A549 (cell line): ENCODE results near the gene FAM234B. TPM values are rescaled to one million over a fixed set of nuclear protein-coding genes. Genes with fewer than 3 reads are reported as not detected.

Experiments
- ATAC-seq, 2 experiments: fragments of 200-7000 bp in 1 of 2; fragments of >200 bp in 1 of 2; cut with Nextera tagmentation in 1 of 2; cut with Tn5 transposase in 1 of 2; 3 replicates each; pipeline versions ENCODE4 v1.8.0 to v1.9.1; 2018 to 2020; ENCODE audit warnings: mild to moderate bottlenecking in 1 of 2, moderate library complexity in 1 of 2
- CTCF ChIA-PET: fragments of 300-600 bp; sonication (Branson Sonifier 250); formaldehyde crosslinking; extraction: SDS; loops from one replicate; lab custom pipeline; 2021; ENCODE audit warnings: antibody characterized with exemption, inconsistent platforms; lab: Yijun Ruan, JAX
- POLR2A ChIA-PET: fragments of 350-600 bp; formaldehyde crosslinking; extraction: SDS; loops from one replicate; lab custom pipeline; 2021; ENCODE audit warnings: antibody characterized with exemption, inconsistent platforms; lab: Yijun Ruan, JAX
- DNase-seq, 2 experiments: peaks; one replicate each; pipeline versions ENCODE4 v3.0.0 to v3.0.0-alpha.2; 2011 to 2016; ENCODE audit warnings: low read depth in 1 of 2, low spot score in 1 of 2
- FAIRE-seq: peaks from 2 replicates; lab custom pipeline; 2011; peaks lifted over from hg19 to GRCh38; lab: Jason Lieb, UNC
- H3K27ac ChIP-seq, 2 experiments: fragments of >200 bp; sonication (Bioruptor Twin); formaldehyde crosslinking; 3 replicates each; pipeline ENCODE4 v1.5.1; 2016 to 2017
- H3K4me1 ChIP-seq: fragments of >200 bp; sonication (Bioruptor Twin); formaldehyde crosslinking; 3 replicates; pipeline ENCODE4 v1.6.1; 2016
- H3K4me2 ChIP-seq: fragments of >200 bp; sonication (Bioruptor Twin); formaldehyde crosslinking; 3 replicates; pipeline ENCODE4 v1.6.1; 2016
- H3K4me3 ChIP-seq: fragments of >200 bp; sonication (Bioruptor Twin); formaldehyde crosslinking; 3 replicates; pipeline ENCODE4 v1.5.1; 2016
- H3K9me3 ChIP-seq: fragments of >200 bp; sonication (Bioruptor Twin); formaldehyde crosslinking; 3 replicates; pipeline ENCODE4 v1.6.1; 2016
- CHD4 ChIP-seq: fragments of 200-600 bp; sonication (generic); IDR thresholded peaks from 2 replicates; pipeline ENCODE4 v1.6.1; 2016; ENCODE audit warnings: antibody characterized with exemption, mild to moderate bottlenecking, borderline replicate concordance
- E2F6 ChIP-seq: IDR thresholded peaks from 2 replicates; pipeline ENCODE4 v1.6.1; 2012; ENCODE audit warnings: low read depth, borderline replicate concordance
- EHF ChIP-seq: fragments of 250-450 bp; sonication (Bioruptor Pico); IDR thresholded peaks from 2 replicates; pipeline ENCODE4 v1.5.0; 2020; ENCODE audit warnings: mild to moderate bottlenecking
- FOSL2 ChIP-seq, 2 experiments: fragments of 450-650 bp in 1 of 2; fragments of >200 bp in 1 of 2; sonication (Bioruptor Twin) in 1 of 2; formaldehyde crosslinking; IDR thresholded peaks; 2 replicates each; pipeline versions ENCODE4 v1.5.0 to v1.6.1; 2016 to 2020; ENCODE audit warnings: mild to moderate bottlenecking in 1 of 2, moderate library complexity in 1 of 2
- FOXS1 ChIP-seq: fragments of 250-450 bp; sonication (Bioruptor Pico); IDR thresholded peaks from 2 replicates; pipeline ENCODE4 v1.5.0; 2020; ENCODE audit warnings: mild to moderate bottlenecking, moderate library complexity
- HEYL ChIP-seq: fragments of 250-450 bp; sonication (Bioruptor Pico); IDR thresholded peaks from 2 replicates; pipeline ENCODE4 v1.8.0; 2021; ENCODE audit warnings: mild to moderate bottlenecking, moderate library complexity
- HMGXB4 ChIP-seq: fragments of 250-450 bp; sonication (Bioruptor Pico); IDR thresholded peaks from 2 replicates; pipeline ENCODE4 v1.5.0; 2021; ENCODE audit warnings: mild to moderate bottlenecking, moderate library complexity, borderline replicate concordance
- HOXB5 ChIP-seq: fragments of 250-450 bp; sonication (Bioruptor Pico); IDR thresholded peaks from 2 replicates; pipeline ENCODE4 v1.5.0; 2020; ENCODE audit warnings: mild to moderate bottlenecking, moderate library complexity
- JUN ChIP-seq, 2 experiments: fragments of >200 bp; sonication (Bioruptor Twin); formaldehyde crosslinking; IDR thresholded peaks; 2 replicates in 1 of 2; 3 replicates in 1 of 2; pipeline ENCODE4 v1.6.1; 2016 to 2017
- MAFK ChIP-seq: fragments of 450-650 bp; IDR thresholded peaks from 2 replicates; pipeline ENCODE4 v1.6.1; 2014; ENCODE audit not compliant: partially characterized antibody
- MAZ ChIP-seq: fragments of 150-350 bp; IDR thresholded peaks from 2 replicates; pipeline ENCODE4 v1.6.1; 2014; ENCODE audit warnings: antibody characterized with exemption, low read depth, low read length, borderline replicate concordance
- MYC ChIP-seq: IDR thresholded peaks from 2 replicates; pipeline ENCODE4 v1.6.1; 2012; ENCODE audit warnings: mild to moderate bottlenecking, inconsistent platforms, low read length, improper control_type of control experiment, borderline replicate concordance
- NFE2L2 ChIP-seq: fragments of 150-350 bp; conservative IDR thresholded peaks from 2 replicates; pipeline ENCODE4 v1.6.1; 2014; ENCODE audit warnings: low read length
- NPAS2 ChIP-seq: fragments of 250-450 bp; sonication (Bioruptor Pico); IDR thresholded peaks from 2 replicates; pipeline ENCODE4 v1.8.0; 2022; ENCODE audit warnings: mild to moderate bottlenecking, moderate library complexity, borderline replicate concordance
- PHF8 ChIP-seq: fragments of 200-600 bp; sonication (generic); IDR thresholded peaks from 2 replicates; pipeline ENCODE4 v1.6.1; 2016; ENCODE audit warnings: low read depth, mild to moderate bottlenecking, antibody characterized with exemption, moderate library complexity, borderline replicate concordance
- POLR2A ChIP-seq: IDR thresholded peaks from 2 replicates; pipeline ENCODE4 v1.6.1; 2012; ENCODE audit warnings: mild to moderate bottlenecking, low read length
- RARB ChIP-seq: fragments of 250-450 bp; sonication (Bioruptor Pico); IDR thresholded peaks from 2 replicates; pipeline ENCODE4 v1.8.0; 2021; ENCODE audit warnings: mild to moderate bottlenecking, moderate library complexity
- RCOR1 ChIP-seq: fragments of 150-350 bp; IDR thresholded peaks from 2 replicates; pipeline ENCODE4 v1.6.1; 2014; ENCODE audit warnings: antibody characterized with exemption, low read length, low read depth
- RFX5 ChIP-seq: fragments of 450-650 bp; IDR thresholded peaks from 2 replicates; pipeline ENCODE4 v1.7.1; 2014; ENCODE audit warnings: antibody characterized with exemption, mild to moderate bottlenecking, moderate library complexity
- SREBF2 ChIP-seq: fragments of 450-650 bp; IDR thresholded peaks from 2 replicates; pipeline ENCODE4 v1.6.1; 2014; ENCODE audit warnings: mild to moderate bottlenecking, moderate library complexity
- USF2 ChIP-seq: fragments of 450-650 bp; IDR thresholded peaks from 2 replicates; pipeline ENCODE4 v1.6.1; 2014; ENCODE audit warnings: antibody characterized with exemption
- WGBS: methylation state at CpG from one replicate; pipeline ENCODE4 v1.1.6; 2017; ENCODE audit errors: missing lambda C conversion rate; 5-methylcytosine and 5-hydroxymethylcytosine counted together
- polyA plus RNA-seq, 4 experiments: library from polyadenylated mRNA; depleted of rRNA in 3 of 4; stranded (reverse); fragments of >200 nt; fragmentation: RNase III in 1 of 4; extraction: RNeasy Plus Mini Kit Qiagen cat#74134 plus additional on column Dnase treatment in 1 of 4; gene quantifications; 2 replicates in 3 of 4; 3 replicates in 1 of 4; pipeline ENCODE4 v1.2.3, GENCODE V29; 2011 to 2017
- TF ChIP-seq, protein P1 (sequence below): fragments of >200 bp; sonication (Bioruptor Twin); formaldehyde crosslinking; IDR thresholded peaks from 3 replicates; pipeline ENCODE4 v1.6.1; 2016
- TF ChIP-seq, protein P2 (sequence below): IDR thresholded peaks from 2 replicates; pipeline ENCODE4 v1.6.1; 2012
- TF ChIP-seq, protein P3 (sequence below): fragments of >200 bp; sonication (Bioruptor Twin); formaldehyde crosslinking; IDR thresholded peaks from 3 replicates; pipeline ENCODE4 v1.5.1; 2016

FAM234B gene
- polyA plus RNA-seq, 2 of the 4 experiments (the other 2 are of a cell fraction) = 2.6 to 7.5 TPM

DNA sequence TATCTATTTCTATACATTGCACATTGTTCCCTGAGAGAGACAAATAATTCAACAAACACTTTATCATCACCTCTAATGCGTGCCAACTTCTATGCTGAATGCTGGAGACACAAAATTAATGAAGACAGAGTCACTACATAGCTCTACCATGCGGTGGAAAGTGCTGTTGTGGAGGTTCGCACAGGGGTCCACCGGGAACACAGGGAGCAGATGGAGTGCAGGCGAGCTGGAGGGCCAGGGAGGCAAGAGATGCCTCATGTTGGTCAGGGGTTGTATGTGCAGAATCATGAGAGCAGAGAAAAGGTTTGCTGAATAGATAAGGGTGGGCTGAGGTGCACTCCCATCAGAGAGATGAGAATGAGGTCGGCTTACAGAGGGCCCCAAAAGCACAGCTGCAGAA lies 25.2 kb downstream of the FAM234B start:
- H3K9me3 ChIP-seq = no peaks in the 10 kb centered on the region
- no peak overlapping the region for H3K4me2 ChIP-seq
- CTCF ChIA-PET = interaction anchor here (0.9 to 2.0 kb wide), 2 partner anchors 10 to 142 kb away, joined by 3 to 9 read pairs; no protein-coding TSS in a partner anchor
- H3K4me3 ChIP-seq = no peak overlapping the region
- 81% methylated on average over 6 of the region's 6 CpGs for WGBS
- POLR2A ChIA-PET = no interaction called here
- FAIRE-seq (no peak), ATAC-seq (no peak), DNase-seq (no peak)
- TF ChIP-seq RARB (CRISPR knock-in tag) (no peak), SREBF2 (no peak), CHD4 (no peak), EHF (CRISPR knock-in tag) (no peak), PHF8 (no peak), HMGXB4 (CRISPR knock-in tag) (no peak), JUN (IDR thresholded peaks at IDR 0.05) (no peak), HEYL (CRISPR knock-in tag) (no peak), FOXS1 (CRISPR knock-in tag) (no peak), NPAS2 (no peak), HOXB5 (CRISPR knock-in tag) (no peak)
- no peak overlapping the region for H3K27ac ChIP-seq
- H3K4me1 ChIP-seq = no peaks in the 10 kb centered on the region

- TF ChIP-seq FOSL2 (IDR thresholded peaks at IDR 0.05) (no peak), FOSL2 (CRISPR knock-in tag; IDR thresholded peaks at IDR 0.05) (no peak), MAFK (peak; percentile 66), MYC (no peak)
- no peaks in the 10 kb centered on the region for H3K4me1 ChIP-seq
- peak overlapping the region in 1 of 2 experiments; percentile 14; a peak in 1 of 6 replicates for H3K27ac ChIP-seq
- no peak overlapping the region for H3K4me3 ChIP-seq
- no peak for FAIRE-seq
- 82% methylated on average over 10 of the region's 10 CpGs for WGBS
- ChIA-PET CTCF (no interaction called here), POLR2A (no interaction called here)
- DNase-seq = no peak
- no peak overlapping the region for H3K4me2 ChIP-seq
- ATAC-seq = no peak
- no peaks in the 10 kb centered on the region for H3K9me3 ChIP-seq
Observed at GRCh38 chr12:13071305-13072280, 27.4 kb downstream of the FAM234B start.

DNA sequence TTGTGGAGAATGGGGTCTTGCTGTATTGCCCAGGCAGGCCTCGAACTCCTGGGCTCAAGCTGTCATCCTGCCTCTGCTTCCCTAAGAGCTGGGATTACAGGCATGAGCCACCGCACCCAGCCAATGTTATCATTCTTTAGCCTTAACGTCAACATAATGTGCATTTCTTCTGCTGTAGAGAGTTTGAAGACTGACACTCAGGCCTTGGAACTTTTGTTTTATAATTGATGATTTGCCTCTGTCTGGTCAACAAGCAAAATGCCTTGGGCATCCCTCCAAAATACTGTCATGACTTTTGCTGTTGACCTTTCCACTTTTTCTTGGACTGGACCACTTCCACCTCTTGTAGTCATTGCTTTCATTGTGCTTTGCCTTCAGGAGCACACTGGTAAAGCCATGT lies 29.0 kb downstream of the FAM234B start:
- no peak overlapping the region for H3K27ac ChIP-seq
- H3K9me3 ChIP-seq = no peaks in the 10 kb centered on the region
- 69% methylated on average over 3 of the region's 3 CpGs for WGBS
- no peak for ATAC-seq
- POLR2A ChIA-PET = no interaction called here
- no peak overlapping the region for H3K4me3 ChIP-seq
- CTCF ChIA-PET = interaction anchor here (0.6 to 1.0 kb wide), 4 partner anchors 17 to 1478 kb away, joined by 3 read pairs; no protein-coding TSS in a partner anchor
- TF ChIP-seq, protein P1, sequence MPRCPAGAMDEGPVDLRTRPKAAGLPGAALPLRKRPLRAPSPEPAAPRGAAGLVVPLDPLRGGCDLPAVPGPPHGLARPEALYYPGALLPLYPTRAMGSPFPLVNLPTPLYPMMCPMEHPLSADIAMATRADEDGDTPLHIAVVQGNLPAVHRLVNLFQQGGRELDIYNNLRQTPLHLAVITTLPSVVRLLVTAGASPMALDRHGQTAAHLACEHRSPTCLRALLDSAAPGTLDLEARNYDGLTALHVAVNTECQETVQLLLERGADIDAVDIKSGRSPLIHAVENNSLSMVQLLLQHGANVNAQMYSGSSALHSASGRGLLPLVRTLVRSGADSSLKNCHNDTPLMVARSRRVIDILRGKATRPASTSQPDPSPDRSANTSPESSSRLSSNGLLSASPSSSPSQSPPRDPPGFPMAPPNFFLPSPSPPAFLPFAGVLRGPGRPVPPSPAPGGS = no peak
- TF ChIP-seq MAZ = no peak
- no peak for TF ChIP-seq RCOR1
- TF ChIP-seq EHF (CRISPR knock-in tag) = no peak
- TF ChIP-seq JUN (IDR thresholded peaks at IDR 0.05) = no peak
- TF ChIP-seq NFE2L2 = no peak
- no peak for TF ChIP-seq RFX5
- no peak for TF ChIP-seq HEYL (CRISPR knock-in tag)
- no peak for TF ChIP-seq FOXS1 (CRISPR knock-in tag)
- TF ChIP-seq, protein P2, sequence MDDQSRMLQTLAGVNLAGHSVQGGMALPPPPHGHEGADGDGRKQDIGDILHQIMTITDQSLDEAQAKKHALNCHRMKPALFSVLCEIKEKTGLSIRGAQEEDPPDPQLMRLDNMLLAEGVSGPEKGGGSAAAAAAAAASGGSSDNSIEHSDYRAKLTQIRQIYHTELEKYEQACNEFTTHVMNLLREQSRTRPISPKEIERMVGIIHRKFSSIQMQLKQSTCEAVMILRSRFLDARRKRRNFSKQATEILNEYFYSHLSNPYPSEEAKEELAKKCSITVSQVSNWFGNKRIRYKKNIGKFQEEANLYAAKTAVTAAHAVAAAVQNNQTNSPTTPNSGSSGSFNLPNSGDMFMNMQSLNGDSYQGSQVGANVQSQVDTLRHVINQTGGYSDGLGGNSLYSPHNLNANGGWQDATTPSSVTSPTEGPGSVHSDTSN = no peak
- no peak for TF ChIP-seq USF2
- TF ChIP-seq POLR2A = no peak
- TF ChIP-seq, protein P3, sequence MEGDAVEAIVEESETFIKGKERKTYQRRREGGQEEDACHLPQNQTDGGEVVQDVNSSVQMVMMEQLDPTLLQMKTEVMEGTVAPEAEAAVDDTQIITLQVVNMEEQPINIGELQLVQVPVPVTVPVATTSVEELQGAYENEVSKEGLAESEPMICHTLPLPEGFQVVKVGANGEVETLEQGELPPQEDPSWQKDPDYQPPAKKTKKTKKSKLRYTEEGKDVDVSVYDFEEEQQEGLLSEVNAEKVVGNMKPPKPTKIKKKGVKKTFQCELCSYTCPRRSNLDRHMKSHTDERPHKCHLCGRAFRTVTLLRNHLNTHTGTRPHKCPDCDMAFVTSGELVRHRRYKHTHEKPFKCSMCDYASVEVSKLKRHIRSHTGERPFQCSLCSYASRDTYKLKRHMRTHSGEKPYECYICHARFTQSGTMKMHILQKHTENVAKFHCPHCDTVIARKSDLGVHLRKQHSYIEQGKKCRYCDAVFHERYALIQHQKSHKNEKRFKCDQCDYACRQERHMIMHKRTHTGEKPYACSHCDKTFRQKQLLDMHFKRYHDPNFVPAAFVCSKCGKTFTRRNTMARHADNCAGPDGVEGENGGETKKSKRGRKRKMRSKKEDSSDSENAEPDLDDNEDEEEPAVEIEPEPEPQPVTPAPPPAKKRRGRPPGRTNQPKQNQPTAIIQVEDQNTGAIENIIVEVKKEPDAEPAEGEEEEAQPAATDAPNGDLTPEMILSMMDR = no peak
- TF ChIP-seq E2F6 = no peak
- TF ChIP-seq, all 56 proteins: peak for 0
- Histone ChIP-seq H3K4me2 (no peak overlapping the region), H3K4me1 (no peaks in the 10 kb centered on the region)
- DNase-seq (no peak), FAIRE-seq (no peak)
